Stomach (tissue), 9 donors: ENCODE measurements around the gene REPS2. TPM values are rescaled to one million over a fixed set of nuclear protein-coding genes. Genes with fewer than 3 reads are reported as not detected.

Experiments
- DNase-seq, 2 donors: peaks; one replicate each; pipeline versions ENCODE4 v3.0.0 to v3.0.0-alpha.2; 2013 to 2019
- H3K27ac ChIP-seq, 5 donors: fragments of 200-600 bp in 4 of 5; sonication (generic) in 4 of 5; one replicate each; pipeline ENCODE4 v1.5.1; 2013 to 2019; ENCODE audit warnings: mild to moderate bottlenecking in 1 of 5, moderate library complexity in 1 of 5
- H3K27me3 ChIP-seq, 3 donors: fragments of 200-600 bp; sonication (generic); one replicate each; pipeline ENCODE4 v1.5.1; 2017 to 2019; ENCODE audit warnings: mixed run types in 1 of 3
- H3K36me3 ChIP-seq, 4 donors: fragments of 200-600 bp; sonication (generic); 1 replicate in 3 of 4; 2 replicates in 1 of 4; pipeline ENCODE4 v1.5.1; 2016 to 2019
- H3K4me1 ChIP-seq, 4 donors: fragments of 200-600 bp; sonication (generic); one replicate each; pipeline ENCODE4 v1.5.1; 2016 to 2019
- H3K4me3 ChIP-seq, 4 donors: fragments of 200-600 bp; sonication (generic) in 3 of 4; one replicate each; pipeline ENCODE4 v1.5.1; 2016 to 2019; ENCODE audit warnings: mild to moderate bottlenecking in 1 of 4
- H3K9me3 ChIP-seq, 4 donors: fragments of 200-600 bp; sonication (generic); one replicate each; pipeline ENCODE4 v1.5.1; 2016 to 2019
- CTCF ChIP-seq, 7 experiments: fragments of 450-650 bp in 4 of 7; fragments of 200-600 bp in 3 of 7; sonication (generic) in 3 of 7; IDR thresholded peaks; one replicate each; pipeline ENCODE4 v1.5.1; 2016 to 2019; ENCODE audit warnings: antibody characterized with exemption in 7 of 7, control low read depth in 2 of 7, mild to moderate bottlenecking in 1 of 7
- EP300 ChIP-seq: sonication (generic); formaldehyde crosslinking; IDR thresholded peaks from one replicate; pipeline ENCODE4 v1.6.1; 2017; ENCODE audit warnings: antibody characterized with exemption
- POLR2A ChIP-seq, 4 donors: fragments of 450-650 bp; IDR thresholded peaks; one replicate each; pipeline ENCODE4 v1.6.1; 2016; ENCODE audit warnings: antibody characterized with exemption in 4 of 4, control low read depth in 2 of 4, mild to moderate bottlenecking in 1 of 4, moderate library complexity in 1 of 4
- POLR2AphosphoS5 ChIP-seq, 3 donors: sonication (generic); formaldehyde crosslinking; IDR thresholded peaks; one replicate each; pipeline ENCODE4 v1.6.1; 2016; ENCODE audit warnings: antibody characterized with exemption in 3 of 3
- whole genome bisulfite sequencing, 5 donors: extraction: QIAGEN DNeasy Blood & Tissue Kit in 3 of 5; methylation state at CpG; one replicate each; pipeline versions ENCODE4 v1.1.5 to v1.1.7; 2013 to 2018; 5-methylcytosine and 5-hydroxymethylcytosine counted together
- intact Hi-C: fragments of 100-400 bp; cut with DNase I; formaldehyde crosslinking; loops from one replicate; pipeline ENCODE4 v1.15.1; 2023; ENCODE audit warnings: low total_unique reads
- polyA plus RNA-seq, 3 donors: library from polyadenylated mRNA; stranded (reverse); fragments of 200-250 nt; gene quantifications; one replicate each; pipeline ENCODE4 v1.2.3, GENCODE V29; 2013
- total RNA-seq, 5 donors: library from RNA; depleted of rRNA; stranded (reverse); fragments of >200 nt; gene quantifications; one replicate each; pipeline versions ENCODE4 v1.1.0 to v1.2.3, GENCODE V29; 2014 to 2016
- donor health status: healthy with polysubstance abuse.
- donor health status: Bipolar disorder and iron deficiency.
- donor health status: healthy.

Gene REPS2
- total and polyA plus RNA-seq, 8 donors = 6.1 to 281 (median 10.6) TPM

GRCh38 chrX:17120816-17121215 is 174.4 kb downstream of the REPS2 start:
- no peaks in the 10 kb centered on the region for H3K36me3 ChIP-seq
- no peak for TF ChIP-seq POLR2A (IDR thresholded peaks at IDR 0.05)
- no peak for TF ChIP-seq POLR2AphosphoS5 (IDR thresholded peaks at IDR 0.05)
- TF ChIP-seq CTCF (IDR thresholded peaks at IDR 0.05) = no peak
- TF ChIP-seq EP300 = no peak
- H3K27me3 ChIP-seq = no peaks in the 10 kb centered on the region
- no peaks in the 10 kb centered on the region for H3K4me1 ChIP-seq
- DNase-seq = no peak
- peaks cover 0 to 10% (median 3%) of the 10 kb centered on the region in 4 donors for H3K9me3 ChIP-seq
- H3K4me3 ChIP-seq = no peak overlapping the region
- 78 to 86% (median 85%) methylated on average over 6 of the region's 6 CpGs for WGBS, 5 donors
- intact Hi-C loops = no loop called here
- no peak overlapping the region for H3K27ac ChIP-seq

- intact Hi-C loops = no loop called here
- H3K27me3 ChIP-seq = no peaks in the 10 kb centered on the region
- no peaks in the 10 kb centered on the region for H3K9me3 ChIP-seq
- H3K4me3 ChIP-seq = no peak overlapping the region
- no peak for TF ChIP-seq CTCF (IDR thresholded peaks at IDR 0.05)
- TF ChIP-seq EP300 = no peak
- no peak for TF ChIP-seq POLR2AphosphoS5 (IDR thresholded peaks at IDR 0.05)
- TF ChIP-seq POLR2A (IDR thresholded peaks at IDR 0.05) = no peak
- DNase-seq = no peak
- no peaks in the 10 kb centered on the region for H3K4me1 ChIP-seq
- H3K27ac ChIP-seq = no peak overlapping the region
- WGBS, 5 donors = 74 to 94% (median 90%) methylated on average over 2 of the region's 2 CpGs
- no peaks in the 10 kb centered on the region for H3K36me3 ChIP-seq
Measured at GRCh38 chrX:17154001-17154400, 207.5 kb downstream of the REPS2 start.

GRCh38 chrX:17160975-17161374 is 214.5 kb downstream of the REPS2 start:
- Histone ChIP-seq H3K9me3 (peaks cover 0 to 51% (median 30%) of the 10 kb centered on the region in 4 donors), H3K27me3 (no peaks in the 10 kb centered on the region), H3K4me1 (no peaks in the 10 kb centered on the region), H3K36me3 (peaks cover 0 to 4% (median 0%) of the 10 kb centered on the region in 4 donors), H3K4me3 (no peak overlapping the region), H3K27ac (no peak overlapping the region)
- no peak for DNase-seq
- intact Hi-C loops = no loop called here
- no peak for TF ChIP-seq EP300
- 79 to 100% (median 93%) methylated on average over 1 of the region's 1 CpG for WGBS, 5 donors

GRCh38 chrX:17161991-17162390 is 215.5 kb downstream of the REPS2 start:
- Histone ChIP-seq H3K9me3 (peaks cover 0 to 51% (median 30%) of the 10 kb centered on the region in 4 donors), H3K27me3 (no peaks in the 10 kb centered on the region), H3K4me3 (no peak overlapping the region), H3K4me1 (no peaks in the 10 kb centered on the region), H3K27ac (no peak overlapping the region), H3K36me3 (peaks cover 0 to 4% (median 0%) of the 10 kb centered on the region in 4 donors)
- DNase-seq = no peak
- no peak for TF ChIP-seq POLR2A (IDR thresholded peaks at IDR 0.05)
- TF ChIP-seq EP300 = no peak
- TF ChIP-seq POLR2AphosphoS5 (IDR thresholded peaks at IDR 0.05) = no peak
- TF ChIP-seq CTCF (IDR thresholded peaks at IDR 0.05) = no peak
- 91 to 100% (median 100%) methylated on average over 1 of the region's 1 CpG for WGBS, 5 donors
- intact Hi-C loops = no loop called here

- intact Hi-C loops = no loop called here
- no peak overlapping the region for H3K27ac ChIP-seq
- H3K4me3 ChIP-seq = no peak overlapping the region
- WGBS, 5 donors = 87 to 100% (median 90%) methylated on average over 1 of the region's 1 CpG
- peaks cover 0 to 51% (median 30%) of the 10 kb centered on the region in 4 donors for H3K9me3 ChIP-seq
- DNase-seq = no peak
- H3K4me1 ChIP-seq = no peaks in the 10 kb centered on the region
- peaks cover 0 to 4% (median 0%) of the 10 kb centered on the region in 4 donors for H3K36me3 ChIP-seq
- TF ChIP-seq POLR2AphosphoS5 (IDR thresholded peaks at IDR 0.05) (no peak), EP300 (no peak), POLR2A (IDR thresholded peaks at IDR 0.05) (no peak), CTCF (IDR thresholded peaks at IDR 0.05) (no peak)
- no peaks in the 10 kb centered on the region for H3K27me3 ChIP-seq
Measured at GRCh38 chrX:17164079-17164478, 217.6 kb downstream of the REPS2 start.
